ENCODE results near the gene LLPH.

LLPH gene

DNA sequence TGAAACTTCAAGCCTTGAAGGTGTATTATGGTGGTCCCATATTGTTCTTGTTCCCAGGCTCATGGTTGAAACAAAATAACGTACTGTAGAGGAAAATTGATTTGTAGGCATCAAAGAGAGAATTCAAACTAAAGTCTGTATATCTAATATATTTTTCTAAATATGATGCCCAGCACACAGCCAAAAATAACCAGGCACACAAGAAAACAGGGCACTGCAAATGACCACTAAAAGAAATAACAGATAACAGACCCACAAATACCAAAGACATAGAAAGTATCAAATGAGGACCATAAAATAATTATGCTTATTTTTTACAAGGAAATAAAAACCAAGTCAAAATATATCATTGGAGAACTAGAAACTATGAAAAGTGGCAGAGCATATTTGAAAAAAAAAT, 46.8 kb downstream of the LLPH start:
- Mint-ChIP-seq H3K9me3 (no peaks in the 10 kb centered on the region), H3K27me3 (peaks cover 15% of the 10 kb centered on the region), H3K27ac (no peak overlapping the region), H3K4me3 (no peak overlapping the region), H3K4me1 (no peaks in the 10 kb centered on the region), H3K36me3 (peaks cover 2% of the 10 kb centered on the region)

DNA sequence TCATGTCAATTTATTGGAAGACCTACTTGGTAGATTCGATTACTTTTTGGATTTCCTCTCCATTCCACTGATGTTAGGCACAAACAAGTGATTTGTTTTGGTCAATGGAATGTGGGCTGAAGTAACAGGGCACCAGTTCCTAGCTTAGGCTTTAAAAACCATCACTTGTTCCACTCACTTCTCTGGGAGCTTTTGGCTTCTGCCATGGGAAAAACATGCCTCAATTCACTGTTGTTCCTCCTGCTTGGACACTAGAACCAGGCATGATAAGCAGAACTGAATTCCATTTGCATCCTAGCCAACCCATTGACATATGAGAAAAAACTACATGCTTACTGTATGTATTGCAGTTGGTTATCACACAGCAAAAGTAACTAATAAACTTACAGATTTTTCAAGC, 47.8 kb downstream of the LLPH start:
- H3K4me3 Mint-ChIP-seq, result no peak overlapping the region
- H3K36me3 Mint-ChIP-seq, result peaks cover 2% of the 10 kb centered on the region
- peaks cover 20% of the 10 kb centered on the region for H3K27me3 Mint-ChIP-seq
- no peaks in the 10 kb centered on the region for H3K9me3 Mint-ChIP-seq
- H3K27ac Mint-ChIP-seq, result no peak overlapping the region
- no peaks in the 10 kb centered on the region for H3K4me1 Mint-ChIP-seq

DNA sequence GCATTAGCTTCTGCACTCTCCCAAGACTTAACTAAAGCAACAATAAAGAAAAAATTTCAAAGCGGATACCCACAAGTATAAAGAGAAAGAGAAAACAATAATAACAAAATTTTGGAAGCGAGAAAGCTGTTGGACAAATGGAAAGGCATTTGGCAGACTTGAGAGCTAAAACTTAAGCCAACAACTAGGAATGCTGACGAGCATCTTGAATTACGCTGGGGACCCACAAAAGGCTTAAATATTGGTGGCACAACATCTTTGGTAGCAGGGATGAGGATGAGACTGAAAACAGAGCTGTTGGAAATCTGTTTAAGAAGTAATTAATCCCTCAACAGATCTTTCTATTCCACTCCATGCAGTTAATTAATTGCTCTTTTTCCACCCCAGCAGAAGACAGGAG, 49.8 kb downstream of the LLPH start:
- Mint-ChIP-seq H3K9me3 (no peaks in the 10 kb centered on the region), H3K27ac (no peak overlapping the region), H3K36me3 (peaks cover 2% of the 10 kb centered on the region)

DNA sequence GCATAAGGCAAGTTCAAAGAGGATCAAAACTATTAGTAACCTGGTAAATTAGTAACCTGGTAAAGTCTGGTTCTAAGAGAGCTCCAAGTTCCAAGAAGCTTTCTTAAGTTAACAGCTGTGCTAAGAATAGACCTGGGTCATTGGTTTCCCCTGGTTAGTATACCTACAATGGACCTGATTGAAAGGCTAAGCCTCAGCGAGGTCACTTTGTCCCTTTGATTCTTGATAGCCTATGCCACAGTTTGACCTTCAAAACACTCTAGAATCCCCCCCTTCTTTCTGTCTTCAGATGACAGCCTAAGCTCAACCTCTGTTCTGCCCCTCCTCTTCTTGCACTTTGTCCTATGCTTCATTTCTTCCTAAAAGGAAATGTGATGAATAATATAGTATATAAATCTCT, 53.0 kb downstream of the LLPH start:
- H3K27ac Mint-ChIP-seq, result no peak overlapping the region
- H3K36me3 Mint-ChIP-seq, result no peaks in the 10 kb centered on the region
- H3K4me3 Mint-ChIP-seq, result no peak overlapping the region
- H3K27me3 Mint-ChIP-seq, result peaks cover 19% of the 10 kb centered on the region
- no peaks in the 10 kb centered on the region for H3K9me3 Mint-ChIP-seq
- no peaks in the 10 kb centered on the region for H3K4me1 Mint-ChIP-seq

More for the DNA sequence above, 49.8 kb downstream of the LLPH start:
- no peaks in the 10 kb centered on the region for H3K4me1 Mint-ChIP-seq
- peaks cover 19% of the 10 kb centered on the region for H3K27me3 Mint-ChIP-seq
- H3K4me3 Mint-ChIP-seq, result no peak overlapping the region

DNA sequence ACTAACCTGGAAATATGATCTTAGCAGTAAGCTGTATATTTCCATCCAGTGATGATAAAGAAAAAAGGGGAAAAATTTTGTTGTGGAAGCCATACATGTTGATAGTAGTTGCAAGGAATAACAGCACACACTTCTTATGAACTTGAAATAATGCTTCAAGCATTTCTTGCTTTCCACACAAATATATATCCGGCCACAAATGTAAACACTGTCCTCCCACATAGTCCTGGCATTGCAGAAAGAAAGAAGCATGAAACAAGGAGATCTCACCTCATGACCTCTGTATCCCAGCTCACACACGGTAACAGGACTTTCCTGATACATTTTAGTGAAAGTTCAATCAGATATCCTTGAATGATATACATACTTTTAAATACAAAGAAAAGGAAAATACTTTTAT, 56.0 kb downstream of the LLPH start:
- no peak overlapping the region for H3K27ac Mint-ChIP-seq
- H3K9me3 Mint-ChIP-seq, result no peaks in the 10 kb centered on the region

DNA sequence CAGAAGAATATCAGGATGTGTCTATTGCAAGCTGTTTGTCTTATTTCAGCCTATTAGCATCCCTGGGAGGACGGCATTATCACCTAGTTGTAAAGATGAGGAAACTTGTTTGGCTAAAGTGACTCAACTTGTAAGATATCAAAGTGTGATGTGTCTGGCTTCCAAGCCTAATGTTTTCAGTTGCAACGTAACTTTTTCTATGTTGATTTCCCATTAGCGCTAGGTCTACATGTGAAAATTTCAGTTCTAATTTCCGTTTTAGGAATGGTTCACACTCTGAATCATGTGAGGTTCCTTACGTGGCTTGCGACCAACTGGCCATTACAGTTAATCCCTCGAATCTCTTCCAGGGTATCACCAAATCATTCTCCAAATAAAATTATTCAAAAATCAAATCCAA, 58.0 kb downstream of the LLPH start:
- Mint-ChIP-seq H3K9me3 (no peaks in the 10 kb centered on the region), H3K36me3 (no peaks in the 10 kb centered on the region), H3K4me1 (no peaks in the 10 kb centered on the region), H3K27ac (no peak overlapping the region), H3K4me3 (no peak overlapping the region), H3K27me3 (peaks cover 4% of the 10 kb centered on the region)

More for the DNA sequence above, 56.0 kb downstream of the LLPH start:
- Mint-ChIP-seq H3K27me3 (peaks cover 12% of the 10 kb centered on the region), H3K4me1 (no peaks in the 10 kb centered on the region), H3K36me3 (no peaks in the 10 kb centered on the region), H3K4me3 (no peak overlapping the region)

DNA sequence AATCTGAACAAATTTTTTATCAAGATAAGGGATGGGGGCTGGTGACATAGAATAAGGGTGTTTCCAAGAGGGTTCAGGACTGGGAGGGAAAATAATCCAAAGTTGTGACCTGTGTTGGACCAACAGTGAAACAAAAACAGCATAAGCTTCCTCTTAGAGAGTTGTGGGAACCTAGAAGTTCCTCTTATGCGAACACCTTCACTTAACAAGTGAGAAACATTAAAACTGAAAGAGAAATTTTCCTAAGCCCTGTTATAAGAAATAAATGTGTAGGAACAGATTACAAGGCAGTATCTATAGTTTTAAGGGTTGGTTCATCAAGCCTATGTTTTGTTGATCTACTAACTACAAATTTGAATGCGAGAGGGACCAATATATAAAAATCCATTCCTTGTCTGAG, 58.4 kb downstream of the LLPH start:
- no peaks in the 10 kb centered on the region for H3K36me3 Mint-ChIP-seq
- H3K4me1 Mint-ChIP-seq, result peaks cover 3% of the 10 kb centered on the region
- H3K27me3 Mint-ChIP-seq, result peaks cover 4% of the 10 kb centered on the region
- no peak overlapping the region for H3K27ac Mint-ChIP-seq
- no peak overlapping the region for H3K4me3 Mint-ChIP-seq
- no peaks in the 10 kb centered on the region for H3K9me3 Mint-ChIP-seq

DNA sequence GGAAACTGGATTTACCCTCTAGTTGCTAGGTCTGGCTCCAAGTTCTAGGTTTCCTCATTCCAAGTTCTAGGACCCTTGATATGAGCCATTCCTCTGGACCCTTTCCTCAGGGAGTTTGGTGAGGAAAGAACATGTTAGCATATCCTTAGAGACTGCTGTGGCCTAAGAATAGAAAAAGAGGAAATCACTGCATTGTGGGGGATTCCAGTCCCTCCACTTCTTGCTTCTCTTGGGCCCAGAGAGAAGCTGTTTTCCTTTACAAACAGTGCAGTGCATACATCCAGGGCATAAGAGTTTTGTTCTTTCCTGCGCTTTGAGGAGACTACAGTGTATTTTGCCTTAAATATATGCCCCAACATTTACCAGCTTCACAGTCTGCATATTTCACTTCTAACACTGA, 59.0 kb downstream of the LLPH start:
- H3K9me3 Mint-ChIP-seq, result no peaks in the 10 kb centered on the region
- no peak overlapping the region for H3K27ac Mint-ChIP-seq
- H3K27me3 Mint-ChIP-seq, result peaks cover 1% of the 10 kb centered on the region
- no peaks in the 10 kb centered on the region for H3K36me3 Mint-ChIP-seq
- H3K4me1 Mint-ChIP-seq, result peaks cover 8% of the 10 kb centered on the region
- H3K4me3 Mint-ChIP-seq, result no peak overlapping the region

DNA sequence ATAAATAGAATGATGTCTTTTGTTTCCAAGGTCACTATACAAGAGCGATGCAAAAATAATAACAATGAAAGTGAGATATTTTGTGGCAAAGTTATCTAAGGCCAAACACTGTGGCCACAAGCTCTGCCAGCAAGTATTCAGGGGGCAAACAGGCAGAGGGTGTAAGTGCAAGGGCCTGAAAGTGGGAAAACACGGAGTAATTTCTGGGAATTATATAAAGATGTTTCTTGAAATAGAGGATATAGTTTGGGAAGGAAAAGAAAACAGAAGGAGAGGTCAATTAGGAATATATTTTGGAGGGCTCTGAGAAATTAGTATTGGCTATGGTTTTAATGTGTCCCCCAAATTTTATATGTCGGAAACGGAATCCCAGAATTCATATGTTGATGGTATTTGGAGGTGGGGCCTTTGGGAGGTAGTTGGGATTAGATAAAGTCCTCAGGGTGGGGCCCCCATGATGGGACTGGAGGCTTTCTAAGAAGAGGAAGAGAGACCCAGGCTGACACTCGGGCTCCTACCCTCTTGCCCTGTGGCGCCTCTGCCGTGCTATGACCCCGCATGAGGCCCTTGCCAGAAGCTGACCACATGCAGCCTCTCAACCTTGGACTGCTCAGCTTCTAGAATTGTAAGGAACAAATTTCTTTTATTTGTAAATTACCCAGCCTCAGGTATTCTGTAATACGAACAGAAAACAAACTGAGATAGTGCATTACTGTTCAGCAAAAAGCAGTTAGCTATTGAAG, 60.0 kb downstream of the LLPH start:
- peaks cover 4% of the 10 kb centered on the region for H3K27me3 Mint-ChIP-seq
- H3K36me3 Mint-ChIP-seq, result no peaks in the 10 kb centered on the region
- no peak overlapping the region for H3K4me3 Mint-ChIP-seq
- H3K4me1 Mint-ChIP-seq, result peaks cover 18% of the 10 kb centered on the region
- no peaks in the 10 kb centered on the region for H3K9me3 Mint-ChIP-seq
- H3K27ac Mint-ChIP-seq, result no peak overlapping the region

DNA sequence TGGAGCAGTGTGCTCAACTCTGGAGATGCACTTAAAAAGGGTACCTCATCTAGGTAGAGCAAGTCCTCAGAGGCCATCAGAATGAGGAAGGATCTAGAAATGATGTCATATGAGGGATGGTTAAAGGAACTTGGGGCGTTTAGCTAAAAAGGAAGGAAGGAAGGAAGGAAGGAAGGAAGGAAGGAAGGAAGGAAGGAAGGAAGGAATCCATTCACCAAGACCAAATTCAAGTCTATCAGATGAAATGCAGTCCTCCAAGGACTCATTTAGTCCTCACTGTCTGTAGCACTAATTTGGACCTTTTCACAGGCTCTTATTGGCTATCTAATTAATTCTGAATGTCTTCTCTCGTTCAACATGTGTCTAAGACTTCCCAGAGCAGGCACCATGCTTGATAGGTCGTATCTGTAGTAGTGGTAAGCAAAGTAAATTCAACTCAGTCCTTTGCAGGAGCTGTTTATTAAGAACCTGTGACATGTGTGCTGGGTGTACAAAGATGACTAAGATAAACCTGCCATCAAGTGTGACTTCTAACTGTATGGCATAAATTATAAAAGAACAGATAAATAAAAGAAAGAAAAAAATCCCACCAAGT, 63.5 kb downstream of the LLPH start:
- no peak overlapping the region for H3K4me3 Mint-ChIP-seq
- no peak overlapping the region for H3K27ac Mint-ChIP-seq
- H3K4me1 Mint-ChIP-seq, result peaks cover 19% of the 10 kb centered on the region
- H3K27me3 Mint-ChIP-seq, result peaks cover 19% of the 10 kb centered on the region
- no peaks in the 10 kb centered on the region for H3K9me3 Mint-ChIP-seq
- no peaks in the 10 kb centered on the region for H3K36me3 Mint-ChIP-seq

Data from activated naive CD4-positive, alpha-beta T cell treated with anti-CD3 and anti-CD28 coated beads, Interleukin-2, amount 50 U/mL, for 24 hours (primary cell).